ENCODE results near the gene MAPK4. TPM values are rescaled to one million over a fixed set of nuclear protein-coding genes. Genes with fewer than 3 reads are reported as not detected.

The MAPK4 gene
- total RNA-seq, 1 donor from 2014 or later: 30.3 TPM

- no peak for DNase-seq
Measured at GRCh38 chr18:50624981-50625380, 65.1 kb downstream of the MAPK4 start.

GRCh38 chr18:50626317-50626716, 66.4 kb downstream of the MAPK4 start:
- DNase-seq: no peak

GRCh38 chr18:50627594-50628532, 68.0 kb downstream of the MAPK4 start:
- no peak for DNase-seq

GRCh38 chr18:50628533-50628905, 68.6 kb downstream of the MAPK4 start:
- DNase-seq: no peak

GRCh38 chr18:50629148-50629631, 69.3 kb downstream of the MAPK4 start:
- DNase-seq: no peak

- no peak for DNase-seq
Measured at GRCh38 chr18:50630895-50631294, 71.0 kb downstream of the MAPK4 start.

GRCh38 chr18:50632895-50633515, 73.1 kb downstream of the MAPK4 start:
- DNase-seq: no peak

GRCh38 chr18:50633992-50634391, 74.1 kb downstream of the MAPK4 start:
- DNase-seq: no peak

GRCh38 chr18:50636366-50637057, 76.6 kb downstream of the MAPK4 start:
- DNase-seq: no peak

- no peak for DNase-seq
Measured at GRCh38 chr18:50638016-50638883, 78.4 kb downstream of the MAPK4 start.

GRCh38 chr18:50638884-50639420, 79.1 kb downstream of the MAPK4 start:
- no peak for DNase-seq

GRCh38 chr18:50639711-50640110, 79.8 kb downstream of the MAPK4 start:
- no peak for DNase-seq

- DNase-seq: no peak
Measured at GRCh38 chr18:50642439-50642838, 82.6 kb downstream of the MAPK4 start.

- no peak for DNase-seq
Measured at GRCh38 chr18:50644146-50644545, 84.3 kb downstream of the MAPK4 start.

- DNase-seq: peak; percentile 31
Measured at GRCh38 chr18:50644807-50645206, 84.9 kb downstream of the MAPK4 start.

GRCh38 chr18:50647237-50647636, 87.3 kb downstream of the MAPK4 start:
- no peak for DNase-seq

- DNase-seq: no peak
Measured at GRCh38 chr18:50647792-50648191, 87.9 kb downstream of the MAPK4 start.

GRCh38 chr18:50649821-50650220, 89.9 kb downstream of the MAPK4 start:
- peak; percentile 51 for DNase-seq

GRCh38 chr18:50651334-50651733, 91.4 kb downstream of the MAPK4 start:
- no peak for DNase-seq

- DNase-seq: no peak
Measured at GRCh38 chr18:50653402-50654093, 93.7 kb downstream of the MAPK4 start.

GRCh38 chr18:50654211-50654610, 94.3 kb downstream of the MAPK4 start:
- no peak for DNase-seq

Measured in occipital lobe (tissue), 2 donors.